Measurements from ENCODE around the gene NDC1.
A peak's percentile ranks its signal among the peaks of the same experiment; 100 is the strongest.

The NDC1 gene

GRCh38 chr1:53835491-53835890 lies 2.6 kb downstream of the NDC1 start:
- Histone ChIP-seq H2AFZ (ENCODE audit: low read depth) (no peak overlapping the region), H3K36me3 (ENCODE audit: insufficient read depth) (peaks cover 4% of the 10 kb centered on the region; the same call in 1 of the 2 replicates), H3K79me2 (ENCODE audit: insufficient read depth, low read depth) (peaks cover 68% of the 10 kb centered on the region), H3K4me1 (ENCODE audit: low read depth, poor library complexity, severe bottlenecking) (peaks cover 21% of the 10 kb centered on the region), H3K27me3 (ENCODE audit: insufficient read depth, low read depth) (no peaks in the 10 kb centered on the region), H3K27ac (no peak overlapping the region), H3K4me3 (IDR thresholded peaks at IDR 0.05; ENCODE audit: insufficient read depth, low read depth, low read length) (no peak overlapping the region), H3K9ac (no peak overlapping the region), H4K20me1 (ENCODE audit: insufficient read depth) (0 out of 2 replicates have a peak, but pooled peaks cover 9% of the 10 kb centered on the region), H3K4me2 (peak overlapping the region; percentile 65; the same call in 1 of the 2 replicates)
- no peak for TF ChIP-seq CTCF (conservative IDR thresholded peaks at IDR 0.05; ENCODE audit: low read depth, low read length)

- Histone ChIP-seq H3K4me3 (IDR thresholded peaks at IDR 0.05; ENCODE audit: insufficient read depth, low read depth, low read length) (no peak overlapping the region), H3K36me3 (ENCODE audit: insufficient read depth) (peaks cover 4% of the 10 kb centered on the region; the same call in 1 of the 2 replicates)
Observed at GRCh38 chr1:53834776-53835175, 3.3 kb downstream of the NDC1 start.

GRCh38 chr1:53833393-53833792 lies 4.7 kb downstream of the NDC1 start:
- no peak overlapping the region for H3K27ac ChIP-seq
- TF ChIP-seq CTCF (conservative IDR thresholded peaks at IDR 0.05; ENCODE audit: low read depth, low read length), result no peak
- H3K4me3 ChIP-seq (IDR thresholded peaks at IDR 0.05; ENCODE audit: insufficient read depth, low read depth, low read length), result no peak overlapping the region
- peaks cover 16% of the 10 kb centered on the region for H3K4me1 ChIP-seq (ENCODE audit: low read depth, poor library complexity, severe bottlenecking)
- no peak overlapping the region for H2AFZ ChIP-seq (ENCODE audit: low read depth)
- peaks cover 68% of the 10 kb centered on the region for H3K79me2 ChIP-seq (ENCODE audit: insufficient read depth, low read depth)
- H3K9ac ChIP-seq, result no peak overlapping the region
- 0 out of 2 replicates have a peak, but pooled peaks cover 9% of the 10 kb centered on the region for H4K20me1 ChIP-seq (ENCODE audit: insufficient read depth)
- H3K4me2 ChIP-seq, result no peak overlapping the region
- H3K27me3 ChIP-seq (ENCODE audit: insufficient read depth, low read depth), result no peaks in the 10 kb centered on the region
- H3K36me3 ChIP-seq (ENCODE audit: insufficient read depth), result peaks cover 4% of the 10 kb centered on the region; the same call in 1 of the 2 replicates

More at GRCh38 chr1:53834776-53835175, 3.3 kb downstream of the NDC1 start:
- peaks cover 68% of the 10 kb centered on the region for H3K79me2 ChIP-seq (ENCODE audit: insufficient read depth, low read depth)
- 0 out of 2 replicates have a peak, but pooled peaks cover 9% of the 10 kb centered on the region for H4K20me1 ChIP-seq (ENCODE audit: insufficient read depth)
- no peak overlapping the region for H2AFZ ChIP-seq (ENCODE audit: low read depth)
- H3K4me1 ChIP-seq (ENCODE audit: low read depth, poor library complexity, severe bottlenecking), result peaks cover 21% of the 10 kb centered on the region
- H3K4me2 ChIP-seq, result no peak overlapping the region
- no peaks in the 10 kb centered on the region for H3K27me3 ChIP-seq (ENCODE audit: insufficient read depth, low read depth)
- H3K27ac ChIP-seq, result no peak overlapping the region
- TF ChIP-seq CTCF (conservative IDR thresholded peaks at IDR 0.05; ENCODE audit: low read depth, low read length), result no peak
- no peak overlapping the region for H3K9ac ChIP-seq

- Histone ChIP-seq H3K36me3 (ENCODE audit: insufficient read depth) (peaks cover 5% of the 10 kb centered on the region; the same call in 1 of the 2 replicates), H3K4me1 (ENCODE audit: low read depth, poor library complexity, severe bottlenecking) (no peaks in the 10 kb centered on the region), H2AFZ (ENCODE audit: low read depth) (no peak overlapping the region), H3K9ac (no peak overlapping the region), H3K4me2 (no peak overlapping the region), H3K27ac (no peak overlapping the region), H4K20me1 (ENCODE audit: insufficient read depth) (no peaks in the 10 kb centered on the region; the same call in 1 of the 2 replicates), H3K79me2 (ENCODE audit: insufficient read depth, low read depth) (peaks cover 6% of the 10 kb centered on the region; the same call in 1 of the 2 replicates), H3K4me3 (IDR thresholded peaks at IDR 0.05; ENCODE audit: insufficient read depth, low read depth, low read length) (no peak overlapping the region), H3K27me3 (ENCODE audit: insufficient read depth, low read depth) (no peaks in the 10 kb centered on the region)
- 0 out of 2 replicates have a peak, but pooled peaks have one; percentile 18 for TF ChIP-seq CTCF (conservative IDR thresholded peaks at IDR 0.05; ENCODE audit: low read depth, low read length)
Observed at GRCh38 chr1:53826367-53826766, 11.7 kb downstream of the NDC1 start.

All from KMS-11 (cell line).